ENCODE data around the gene ANKRD55. TPM values are rescaled to one million over a fixed set of nuclear protein-coding genes. Genes with fewer than 3 reads are reported as not detected.

Gene ANKRD55
- total RNA-seq, 4 donors from 2014 or later, result 0.66 TPM; not detected in 3

DNA sequence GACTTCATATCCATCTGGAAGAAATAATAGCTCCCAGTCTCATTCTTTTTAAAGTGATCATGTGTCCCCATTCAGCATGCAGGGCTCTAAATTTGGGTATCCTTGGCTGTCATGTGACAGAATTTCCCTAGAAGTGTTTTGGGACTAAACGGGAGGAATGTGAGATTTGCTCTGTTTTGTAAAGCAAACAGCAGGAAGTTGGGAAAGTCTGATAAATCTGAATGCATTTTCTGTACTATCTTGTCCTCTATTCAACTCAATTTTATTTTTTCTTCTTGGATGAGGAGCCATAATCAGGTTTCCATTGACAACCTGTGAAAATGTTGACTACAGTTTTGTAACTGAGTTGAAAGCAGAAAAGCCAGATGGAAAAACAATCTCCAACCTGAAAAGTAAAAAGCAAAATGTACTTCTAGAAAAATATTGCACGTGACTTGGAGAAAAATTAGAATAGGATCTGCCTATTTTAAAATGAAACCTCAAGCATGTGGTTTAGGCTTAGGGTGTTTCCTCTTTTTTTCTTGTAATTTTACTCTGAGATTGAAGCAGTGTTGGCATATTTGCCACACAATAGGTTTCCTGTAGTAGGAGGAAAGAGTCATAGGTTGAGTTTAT is 162.2 kb downstream of the ANKRD55 start:
- intact Hi-C loops (cut with DNase I), result no loop called here
- 20% methylated on average over 2 of the region's 2 CpGs for WGBS
- TF ChIP-seq POLR2AphosphoS5 (IDR thresholded peaks at IDR 0.05) (no peak), POLR2A (IDR thresholded peaks at IDR 0.05; ENCODE audit: low read depth) (no peak), EP300 (IDR thresholded peaks at IDR 0.05) (no peak)
- TF ChIP-seq, protein P1, sequence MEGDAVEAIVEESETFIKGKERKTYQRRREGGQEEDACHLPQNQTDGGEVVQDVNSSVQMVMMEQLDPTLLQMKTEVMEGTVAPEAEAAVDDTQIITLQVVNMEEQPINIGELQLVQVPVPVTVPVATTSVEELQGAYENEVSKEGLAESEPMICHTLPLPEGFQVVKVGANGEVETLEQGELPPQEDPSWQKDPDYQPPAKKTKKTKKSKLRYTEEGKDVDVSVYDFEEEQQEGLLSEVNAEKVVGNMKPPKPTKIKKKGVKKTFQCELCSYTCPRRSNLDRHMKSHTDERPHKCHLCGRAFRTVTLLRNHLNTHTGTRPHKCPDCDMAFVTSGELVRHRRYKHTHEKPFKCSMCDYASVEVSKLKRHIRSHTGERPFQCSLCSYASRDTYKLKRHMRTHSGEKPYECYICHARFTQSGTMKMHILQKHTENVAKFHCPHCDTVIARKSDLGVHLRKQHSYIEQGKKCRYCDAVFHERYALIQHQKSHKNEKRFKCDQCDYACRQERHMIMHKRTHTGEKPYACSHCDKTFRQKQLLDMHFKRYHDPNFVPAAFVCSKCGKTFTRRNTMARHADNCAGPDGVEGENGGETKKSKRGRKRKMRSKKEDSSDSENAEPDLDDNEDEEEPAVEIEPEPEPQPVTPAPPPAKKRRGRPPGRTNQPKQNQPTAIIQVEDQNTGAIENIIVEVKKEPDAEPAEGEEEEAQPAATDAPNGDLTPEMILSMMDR (IDR thresholded peaks at IDR 0.05), result no peak
- Histone ChIP-seq H3K27me3 (no peaks in the 10 kb centered on the region), H3K36me3 (no peaks in the 10 kb centered on the region), H3K9me3 (no peaks in the 10 kb centered on the region), H3K4me1 (peaks cover 5 to 27% (median 23%) of the 10 kb centered on the region in 4 donors), H3K4me3 (no peak overlapping the region), H3K27ac (replicated peaks in 1 of 4) (peak overlapping the region; percentile 19 to 59 (median 36))
- no peak for DNase-seq (ENCODE audit: extremely low spot score)

GRCh38 chr5:56069652-56070226 is 163.4 kb downstream of the ANKRD55 start:
- H3K4me3 ChIP-seq, result no peak overlapping the region
- no peaks in the 10 kb centered on the region for H3K36me3 ChIP-seq
- 89% methylated on average over 3 of the region's 3 CpGs for WGBS
- H3K4me1 ChIP-seq, result peaks cover 5 to 24% (median 21%) of the 10 kb centered on the region in 4 donors
- intact Hi-C loops (cut with DNase I), result no loop called here
- no peaks in the 10 kb centered on the region for H3K9me3 ChIP-seq
- H3K27me3 ChIP-seq, result no peaks in the 10 kb centered on the region
- H3K27ac ChIP-seq (replicated peaks in 1 of 4), result no peak overlapping the region
- no peak for DNase-seq (ENCODE audit: extremely low spot score)
- no peak for TF ChIP-seq POLR2A (IDR thresholded peaks at IDR 0.05; ENCODE audit: low read depth)
- no peak for TF ChIP-seq EP300 (IDR thresholded peaks at IDR 0.05)
- TF ChIP-seq, protein P1 (IDR thresholded peaks at IDR 0.05), result no peak
- TF ChIP-seq POLR2AphosphoS5 (IDR thresholded peaks at IDR 0.05), result no peak

GRCh38 chr5:56066931-56067450 is 166.1 kb downstream of the ANKRD55 start:
- Histone ChIP-seq H3K9me3 (no peaks in the 10 kb centered on the region), H3K36me3 (no peaks in the 10 kb centered on the region), H3K4me1 (peaks cover 5 to 24% (median 20%) of the 10 kb centered on the region in 4 donors), H3K27me3 (no peaks in the 10 kb centered on the region), H3K4me3 (no peak overlapping the region), H3K27ac (replicated peaks in 1 of 4) (no peak overlapping the region)
- TF ChIP-seq, protein P1 (IDR thresholded peaks at IDR 0.05), result no peak
- TF ChIP-seq EP300 (IDR thresholded peaks at IDR 0.05), result no peak
- TF ChIP-seq POLR2AphosphoS5 (IDR thresholded peaks at IDR 0.05), result no peak
- no peak for TF ChIP-seq POLR2A (IDR thresholded peaks at IDR 0.05; ENCODE audit: low read depth)
- intact Hi-C loops (cut with DNase I), result no loop called here
- DNase-seq (ENCODE audit: extremely low spot score), result no peak
- 98% methylated on average over 3 of the region's 3 CpGs for WGBS

DNA sequence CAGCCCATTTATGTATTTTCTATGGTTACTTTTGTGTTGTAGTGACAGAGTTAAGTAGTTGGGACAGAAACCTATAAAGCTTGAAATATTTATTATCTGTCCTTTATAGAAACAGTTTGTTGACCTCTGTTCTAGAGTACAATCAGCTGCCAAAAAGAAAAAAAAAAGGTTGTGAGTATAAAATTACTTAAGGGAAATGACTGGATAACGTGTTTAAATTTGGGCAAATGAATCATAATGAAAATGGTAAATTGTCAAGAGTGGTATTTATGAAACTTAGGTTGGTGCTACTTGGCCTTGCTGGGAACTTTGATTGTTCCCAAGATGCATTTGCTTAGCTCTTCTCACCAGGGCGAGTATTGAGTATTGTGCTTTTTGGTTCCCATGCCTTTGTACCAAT is 168.1 kb downstream of the ANKRD55 start:
- peaks cover 0 to 4% (median 3%) of the 10 kb centered on the region in 4 donors for H3K4me1 ChIP-seq
- 67% methylated on average over 2 of the region's 2 CpGs for WGBS
- DNase-seq (ENCODE audit: extremely low spot score), result no peak
- no peak overlapping the region for H3K27ac ChIP-seq (replicated peaks in 1 of 4)
- TF ChIP-seq EP300 (IDR thresholded peaks at IDR 0.05), result no peak
- no peak for TF ChIP-seq POLR2AphosphoS5 (IDR thresholded peaks at IDR 0.05)
- no peaks in the 10 kb centered on the region for H3K27me3 ChIP-seq
- no peak overlapping the region for H3K4me3 ChIP-seq
- intact Hi-C loops (cut with DNase I), result no loop called here
- H3K36me3 ChIP-seq, result no peaks in the 10 kb centered on the region
- no peaks in the 10 kb centered on the region for H3K9me3 ChIP-seq

DNA sequence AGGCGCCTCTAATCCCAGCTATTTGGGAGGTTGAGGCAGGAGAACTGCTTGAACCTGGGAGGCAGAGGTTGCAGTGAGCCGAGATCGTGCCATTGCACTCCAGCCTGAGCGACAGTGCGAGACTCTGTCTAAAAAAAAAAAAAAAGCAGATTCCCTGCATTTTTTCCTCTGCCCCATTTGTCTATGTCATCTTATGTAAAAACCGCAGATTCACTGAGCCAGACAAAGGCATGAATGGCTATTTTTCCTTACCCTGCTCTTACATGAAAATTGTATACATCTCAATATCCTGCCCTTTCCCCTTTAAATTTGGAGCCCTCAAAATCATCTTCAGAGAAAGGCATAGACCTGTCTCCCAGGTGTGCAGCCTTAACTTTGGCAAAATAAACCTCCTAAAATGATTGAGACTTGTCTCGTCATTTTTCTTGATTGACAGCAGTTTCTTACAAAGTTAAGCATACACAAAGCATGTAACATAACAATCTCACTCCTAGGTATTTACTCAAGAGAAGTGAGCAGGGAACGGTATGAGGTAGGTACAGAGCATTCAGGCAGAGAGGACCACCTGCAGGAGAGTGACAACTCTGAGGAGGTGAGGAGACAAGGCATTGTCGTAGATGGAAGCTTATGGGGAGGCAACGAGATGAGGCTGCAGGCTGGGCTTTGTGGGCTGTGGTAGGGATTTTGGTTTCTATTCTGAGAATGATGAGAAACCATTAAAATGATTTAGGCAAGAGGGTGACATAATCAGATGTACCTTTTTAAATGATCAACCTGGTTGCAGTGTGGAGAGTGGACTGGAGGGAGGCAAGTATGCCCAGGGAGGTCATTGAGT is 172.6 kb downstream of the ANKRD55 start:
- no peak for TF ChIP-seq POLR2AphosphoS5 (IDR thresholded peaks at IDR 0.05)
- no peak for TF ChIP-seq POLR2A (IDR thresholded peaks at IDR 0.05; ENCODE audit: low read depth)
- no peak for TF ChIP-seq EP300 (IDR thresholded peaks at IDR 0.05)
- TF ChIP-seq, protein P1 (IDR thresholded peaks at IDR 0.05), result no peak
- H3K4me3 ChIP-seq, result no peak overlapping the region
- peaks cover 6 to 21% (median 16%) of the 10 kb centered on the region in 4 donors for H3K4me1 ChIP-seq
- 71% methylated on average over 10 of the region's 10 CpGs for WGBS
- no peaks in the 10 kb centered on the region for H3K36me3 ChIP-seq
- no peaks in the 10 kb centered on the region for H3K9me3 ChIP-seq
- intact Hi-C loops (cut with DNase I), result no loop called here
- no peak for DNase-seq (ENCODE audit: extremely low spot score)
- H3K27ac ChIP-seq (replicated peaks in 1 of 4), result no peak overlapping the region
- no peaks in the 10 kb centered on the region for H3K27me3 ChIP-seq
